ENCODE results near the gene PIGO.

PIGO gene

GRCh38 chr9:35085078-35085477 lies 11.3 kb downstream of the PIGO start:
- DNase-seq, result no peak
- H3K36me3 ChIP-seq (ENCODE audit: control insufficient read depth, insufficient read depth, low read length), result peaks cover 28% of the 10 kb centered on the region
- no peaks in the 10 kb centered on the region for H3K9me3 ChIP-seq (ENCODE audit: control insufficient read depth, low read length)
- H3K27ac ChIP-seq (ENCODE audit: insufficient read depth, low read length, poor library complexity, severe bottlenecking), result no peak overlapping the region
- H3K27me3 ChIP-seq (replicated peaks; ENCODE audit: control insufficient read depth, insufficient read depth, low read length, poor library complexity, severe bottlenecking), result no peaks in the 10 kb centered on the region
- no peak overlapping the region for H3K4me3 ChIP-seq (ENCODE audit: insufficient read depth, low read depth, low read length, poor library complexity, severe bottlenecking)
- H3K4me1 ChIP-seq (ENCODE audit: control insufficient read depth, insufficient read depth, low read length, poor library complexity, severe bottlenecking), result peaks cover 5% of the 10 kb centered on the region

GRCh38 chr9:35079426-35080341 lies 16.7 kb downstream of the PIGO start, which contains the start of gene FANCG:
Gene FANCG (minus strand): TSS chr9:35079942. CDS start chr9:35079524, 418 bp downstream.
- peak within 1 kb of the TSS; percentile 73 for H3K27ac ChIP-seq (ENCODE audit: insufficient read depth, low read length, poor library complexity, severe bottlenecking)
- peak; percentile 57 to 75 (median 72) for DNase-seq
- peak within 1 kb of the TSS; percentile 89 for H3K4me3 ChIP-seq (ENCODE audit: insufficient read depth, low read depth, low read length, poor library complexity, severe bottlenecking)
- H3K9me3 ChIP-seq (ENCODE audit: control insufficient read depth, low read length), result no peaks in the 10 kb centered on the region
- no peaks in the 10 kb centered on the region for H3K27me3 ChIP-seq (replicated peaks; ENCODE audit: control insufficient read depth, insufficient read depth, low read length, poor library complexity, severe bottlenecking)
- H3K4me1 ChIP-seq (ENCODE audit: control insufficient read depth, insufficient read depth, low read length, poor library complexity, severe bottlenecking), result peaks cover 6% of the 10 kb centered on the region
- no peaks in the 10 kb centered on the region for H3K36me3 ChIP-seq (ENCODE audit: control insufficient read depth, insufficient read depth, low read length)

GRCh38 chr9:35079041-35079425 lies 17.4 kb downstream of the PIGO start:
- peaks cover 6% of the 10 kb centered on the region for H3K4me1 ChIP-seq (ENCODE audit: control insufficient read depth, insufficient read depth, low read length, poor library complexity, severe bottlenecking)
- H3K36me3 ChIP-seq (ENCODE audit: control insufficient read depth, insufficient read depth, low read length), result no peaks in the 10 kb centered on the region
- peak overlapping the region; percentile 73 for H3K27ac ChIP-seq (ENCODE audit: insufficient read depth, low read length, poor library complexity, severe bottlenecking)
- DNase-seq, result no peak
- H3K9me3 ChIP-seq (ENCODE audit: control insufficient read depth, low read length), result no peaks in the 10 kb centered on the region
- H3K4me3 ChIP-seq (ENCODE audit: insufficient read depth, low read depth, low read length, poor library complexity, severe bottlenecking), result peak overlapping the region; percentile 89
- H3K27me3 ChIP-seq (replicated peaks; ENCODE audit: control insufficient read depth, insufficient read depth, low read length, poor library complexity, severe bottlenecking), result no peaks in the 10 kb centered on the region

- H3K4me3 ChIP-seq (ENCODE audit: insufficient read depth, low read depth, low read length, poor library complexity, severe bottlenecking), result no peak overlapping the region
These were observed 18.3 kb downstream of the PIGO start for GRCh38 chr9:35078066-35078465.

GRCh38 chr9:35076848-35077247 lies 19.5 kb downstream of the PIGO start:
- Histone ChIP-seq H3K9me3 (ENCODE audit: control insufficient read depth, low read length) (no peaks in the 10 kb centered on the region), H3K27ac (ENCODE audit: insufficient read depth, low read length, poor library complexity, severe bottlenecking) (no peak overlapping the region), H3K27me3 (replicated peaks; ENCODE audit: control insufficient read depth, insufficient read depth, low read length, poor library complexity, severe bottlenecking) (no peaks in the 10 kb centered on the region), H3K4me1 (ENCODE audit: control insufficient read depth, insufficient read depth, low read length, poor library complexity, severe bottlenecking) (peaks cover 10% of the 10 kb centered on the region), H3K36me3 (ENCODE audit: control insufficient read depth, insufficient read depth, low read length) (no peaks in the 10 kb centered on the region), H3K4me3 (ENCODE audit: insufficient read depth, low read depth, low read length, poor library complexity, severe bottlenecking) (no peak overlapping the region)
- DNase-seq, result no peak

More at GRCh38 chr9:35078066-35078465, 18.3 kb downstream of the PIGO start:
- DNase-seq, result no peak
- Histone ChIP-seq H3K4me1 (ENCODE audit: control insufficient read depth, insufficient read depth, low read length, poor library complexity, severe bottlenecking) (peaks cover 7% of the 10 kb centered on the region), H3K36me3 (ENCODE audit: control insufficient read depth, insufficient read depth, low read length) (no peaks in the 10 kb centered on the region), H3K9me3 (ENCODE audit: control insufficient read depth, low read length) (no peaks in the 10 kb centered on the region), H3K27ac (ENCODE audit: insufficient read depth, low read length, poor library complexity, severe bottlenecking) (no peak overlapping the region), H3K27me3 (replicated peaks; ENCODE audit: control insufficient read depth, insufficient read depth, low read length, poor library complexity, severe bottlenecking) (no peaks in the 10 kb centered on the region)

GRCh38 chr9:35075358-35075757 lies 21.0 kb downstream of the PIGO start:
- H3K27me3 ChIP-seq (replicated peaks; ENCODE audit: control insufficient read depth, insufficient read depth, low read length, poor library complexity, severe bottlenecking), result no peaks in the 10 kb centered on the region
- no peaks in the 10 kb centered on the region for H3K36me3 ChIP-seq (ENCODE audit: control insufficient read depth, insufficient read depth, low read length)
- no peak overlapping the region for H3K4me3 ChIP-seq (ENCODE audit: insufficient read depth, low read depth, low read length, poor library complexity, severe bottlenecking)
- no peak overlapping the region for H3K27ac ChIP-seq (ENCODE audit: insufficient read depth, low read length, poor library complexity, severe bottlenecking)
- no peak for DNase-seq
- peaks cover 15% of the 10 kb centered on the region for H3K4me1 ChIP-seq (ENCODE audit: control insufficient read depth, insufficient read depth, low read length, poor library complexity, severe bottlenecking)
- H3K9me3 ChIP-seq (ENCODE audit: control insufficient read depth, low read length), result no peaks in the 10 kb centered on the region

- Histone ChIP-seq H3K4me3 (ENCODE audit: insufficient read depth, low read depth, low read length, poor library complexity, severe bottlenecking) (no peak overlapping the region), H3K36me3 (ENCODE audit: control insufficient read depth, insufficient read depth, low read length) (no peaks in the 10 kb centered on the region), H3K9me3 (ENCODE audit: control insufficient read depth, low read length) (no peaks in the 10 kb centered on the region), H3K27ac (ENCODE audit: insufficient read depth, low read length, poor library complexity, severe bottlenecking) (no peak overlapping the region), H3K27me3 (replicated peaks; ENCODE audit: control insufficient read depth, insufficient read depth, low read length, poor library complexity, severe bottlenecking) (no peaks in the 10 kb centered on the region), H3K4me1 (ENCODE audit: control insufficient read depth, insufficient read depth, low read length, poor library complexity, severe bottlenecking) (peaks cover 16% of the 10 kb centered on the region)
- DNase-seq, result no peak
These were observed 21.6 kb downstream of the PIGO start for GRCh38 chr9:35074791-35075190.

GRCh38 chr9:35074141-35074540 lies 22.2 kb downstream of the PIGO start:
- Histone ChIP-seq H3K27ac (ENCODE audit: insufficient read depth, low read length, poor library complexity, severe bottlenecking) (no peak overlapping the region), H3K36me3 (ENCODE audit: control insufficient read depth, insufficient read depth, low read length) (no peaks in the 10 kb centered on the region), H3K4me3 (ENCODE audit: insufficient read depth, low read depth, low read length, poor library complexity, severe bottlenecking) (no peak overlapping the region)

GRCh38 chr9:35073279-35073612 lies 23.1 kb downstream of the PIGO start:
- no peaks in the 10 kb centered on the region for H3K27me3 ChIP-seq (replicated peaks; ENCODE audit: control insufficient read depth, insufficient read depth, low read length, poor library complexity, severe bottlenecking)
- no peak for DNase-seq
- H3K36me3 ChIP-seq (ENCODE audit: control insufficient read depth, insufficient read depth, low read length), result no peaks in the 10 kb centered on the region
- H3K4me3 ChIP-seq (ENCODE audit: insufficient read depth, low read depth, low read length, poor library complexity, severe bottlenecking), result peak overlapping the region; percentile 24
- peak overlapping the region; percentile 95 for H3K27ac ChIP-seq (ENCODE audit: insufficient read depth, low read length, poor library complexity, severe bottlenecking)
- H3K9me3 ChIP-seq (ENCODE audit: control insufficient read depth, low read length), result no peaks in the 10 kb centered on the region
- peaks cover 29% of the 10 kb centered on the region for H3K4me1 ChIP-seq (ENCODE audit: control insufficient read depth, insufficient read depth, low read length, poor library complexity, severe bottlenecking)

More at GRCh38 chr9:35074141-35074540, 22.2 kb downstream of the PIGO start:
- H3K4me1 ChIP-seq (ENCODE audit: control insufficient read depth, insufficient read depth, low read length, poor library complexity, severe bottlenecking), result peaks cover 23% of the 10 kb centered on the region
- no peak for DNase-seq
- H3K27me3 ChIP-seq (replicated peaks; ENCODE audit: control insufficient read depth, insufficient read depth, low read length, poor library complexity, severe bottlenecking), result no peaks in the 10 kb centered on the region
- no peaks in the 10 kb centered on the region for H3K9me3 ChIP-seq (ENCODE audit: control insufficient read depth, low read length)

GRCh38 chr9:35072461-35073278 lies 23.7 kb downstream of the PIGO start, which contains the start of gene VCP:
Gene VCP (minus strand): TSS chr9:35072625. CDS start chr9:35072353, 272 bp downstream.
- peak; percentile 96 to 97 (median 97) for DNase-seq
- Histone ChIP-seq H3K27ac (ENCODE audit: insufficient read depth, low read length, poor library complexity, severe bottlenecking) (peak within 1 kb of the TSS; percentile 95), H3K4me1 (ENCODE audit: control insufficient read depth, insufficient read depth, low read length, poor library complexity, severe bottlenecking) (peaks cover 29% of the 10 kb centered on the region), H3K36me3 (ENCODE audit: control insufficient read depth, insufficient read depth, low read length) (peaks cover 4% of the 10 kb centered on the region), H3K4me3 (ENCODE audit: insufficient read depth, low read depth, low read length, poor library complexity, severe bottlenecking) (peak within 1 kb of the TSS; percentile 88), H3K27me3 (replicated peaks; ENCODE audit: control insufficient read depth, insufficient read depth, low read length, poor library complexity, severe bottlenecking) (no peaks in the 10 kb centered on the region), H3K9me3 (ENCODE audit: control insufficient read depth, low read length) (no peaks in the 10 kb centered on the region)
